HepG2 (cell line): ENCODE measurements around the gene MAGI1. TPM values are rescaled to one million over a fixed set of nuclear protein-coding genes. Genes with fewer than 3 reads are reported as not detected.

Experiments used
- ATAC-seq: fragments of 200-7000 bp; cut with Tn5 transposase; 3 replicates; pipeline ENCODE4 v1.9.1; 2020; ENCODE audit warnings: mild to moderate bottlenecking, moderate library complexity
- BruUV-seq: library from RNA; stranded (reverse); fragments of 400-500 nt; replicated peaks from 2 replicates; lab custom pipeline; 2021; lab: Mats Ljungman, UMichigan
- CTCF ChIA-PET: fragments of 300-600 bp; formaldehyde crosslinking; extraction: SDS; loops from one replicate; lab custom pipeline; 2021; ENCODE audit warnings: low total read pairs, inconsistent platforms, low intra/inter-chr PET ratio; lab: Yijun Ruan, JAX
- POLR2A ChIA-PET: fragments of 350-600 bp; sonication (Branson Sonifier 250); formaldehyde crosslinking; loops from one replicate; lab custom pipeline; 2020; ENCODE audit warnings: antibody characterized with exemption, inconsistent platforms; lab: Yijun Ruan, JAX
- DNase-seq: peaks from one replicate; pipeline ENCODE4 v3.0.0-alpha.2; 2015; ENCODE audit warnings: low spot score
- FAIRE-seq: peaks from 3 replicates; lab custom pipeline; 2011; peaks lifted over from hg19 to GRCh38; lab: Jason Lieb, UNC
- H2AFZ ChIP-seq: one replicate; pipeline ENCODE4 v1.6.1; 2011; ENCODE audit warnings: low read length, inconsistent platforms
- H3K27ac ChIP-seq: fragments of 300-600 bp; 3 replicates; pipeline ENCODE4 v1.8.0; 2011; ENCODE audit warnings: mixed run types, mild to moderate bottlenecking, mixed read lengths, low read length, inconsistent platforms; ENCODE audit not compliant: insufficient read depth; ENCODE audit errors: extremely low read length
- H3K27me3 ChIP-seq, 2 experiments: fragments of 200-600 bp in 1 of 2; 2 replicates in 1 of 2; 3 replicates in 1 of 2; pipeline versions ENCODE4 v1.6.0 to v1.8.0; 2011; ENCODE audit warnings: low read length in 2 of 2, mild to moderate bottlenecking in 2 of 2, moderate library complexity in 2 of 2, inconsistent platforms in 1 of 2; ENCODE audit not compliant: insufficient read depth in 2 of 2, control insufficient read depth in 1 of 2
- H3K36me3 ChIP-seq, 2 experiments: fragments of 200-600 bp in 1 of 2; replicated peaks in 1 of 2; 2 replicates in 1 of 2; 3 replicates in 1 of 2; pipeline versions ENCODE4 v1.5.1 to v1.8.0; 2011; ENCODE audit warnings: low read length in 2 of 2, inconsistent platforms in 1 of 2; ENCODE audit not compliant: insufficient read depth in 2 of 2, control insufficient read depth in 1 of 2
- H3K4me1 ChIP-seq: 2 replicates; pipeline ENCODE4 v1.5.1; 2012; ENCODE audit warnings: low read length, inconsistent platforms; ENCODE audit not compliant: insufficient read depth
- H3K4me2 ChIP-seq: 2 replicates; pipeline ENCODE4 v1.6.0; 2011; ENCODE audit warnings: low read depth, low read length, inconsistent platforms
- H3K4me3 ChIP-seq, 3 experiments: fragments of 200-600 bp in 1 of 3; sonication (generic), shearing (Covaris generic) in 1 of 3; replicated peaks in 1 of 3; 2 replicates each; pipeline ENCODE4 v1.5.1; 2011 to 2016; ENCODE audit warnings: low read length in 3 of 3, inconsistent platforms in 2 of 3, low read depth in 2 of 3, mild to moderate bottlenecking in 2 of 3, control low read depth in 1 of 3, mixed read lengths in 1 of 3; ENCODE audit not compliant: insufficient read depth in 1 of 3
- H3K79me2 ChIP-seq: one replicate; pipeline ENCODE4 v1.6.1; 2011; ENCODE audit warnings: low read length, inconsistent platforms; ENCODE audit not compliant: insufficient read depth
- H3K9ac ChIP-seq: 2 replicates; pipeline ENCODE4 v1.6.0; 2011; ENCODE audit warnings: mild to moderate bottlenecking, low read depth, low read length, inconsistent platforms; ENCODE audit not compliant: insufficient read depth
- H3K9me3 ChIP-seq: 2 replicates; pipeline ENCODE4 v1.5.1; 2012; ENCODE audit warnings: mild to moderate bottlenecking, low read length
- H4K20me1 ChIP-seq: 2 replicates; pipeline ENCODE4 v1.6.0; 2011; ENCODE audit warnings: inconsistent platforms, mild to moderate bottlenecking, low read length, moderate library complexity; ENCODE audit not compliant: insufficient read depth
- ASH2L ChIP-seq: fragments of 300-600, 200-600 bp; sonication (generic); IDR thresholded peaks from 2 replicates; pipeline ENCODE4 v1.7.0; 2017; ENCODE audit warnings: low read depth, mild to moderate bottlenecking, moderate library complexity, mixed read lengths, low read length; ENCODE audit not compliant: insufficient read length
- BRCA1 ChIP-seq: sonication (generic); formaldehyde crosslinking; IDR thresholded peaks from 2 replicates; pipeline ENCODE4 v1.4.0; 2020; ENCODE audit warnings: missing genetic modification reagents
- HDAC1 ChIP-seq: sonication (generic); formaldehyde crosslinking; IDR thresholded peaks from 2 replicates; pipeline ENCODE4 v1.5.1; 2020; ENCODE audit warnings: mild to moderate bottlenecking, missing genetic modification reagents
- HNF4A ChIP-seq: sonication (generic); formaldehyde crosslinking; IDR thresholded peaks from 2 replicates; pipeline ENCODE4 v1.4.0; 2020; ENCODE audit warnings: missing genetic modification reagents
- HOXA3 ChIP-seq: sonication (generic); formaldehyde crosslinking; IDR thresholded peaks from 2 replicates; pipeline ENCODE4 v1.5.0; 2020; ENCODE audit warnings: missing genetic modification reagents
- IRX3 ChIP-seq: sonication (generic); formaldehyde crosslinking; IDR thresholded peaks from 2 replicates; pipeline ENCODE4 v1.8.1; 2023; ENCODE audit warnings: mild to moderate bottlenecking, low read depth, missing genetic modification reagents, borderline replicate concordance
- JARID2 ChIP-seq: sonication (generic); formaldehyde crosslinking; IDR thresholded peaks from 2 replicates; pipeline ENCODE4 v1.8.1; 2023; ENCODE audit warnings: missing genetic modification reagents, inconsistent platforms; ENCODE audit not compliant: insufficient replicate concordance
- MAX ChIP-seq: IDR thresholded peaks from 2 replicates; pipeline ENCODE4 v1.6.1; 2012; ENCODE audit warnings: inconsistent platforms
- NCOA2 ChIP-seq: sonication (generic); formaldehyde crosslinking; IDR thresholded peaks from 2 replicates; pipeline ENCODE4 v1.8.0; 2022; ENCODE audit warnings: inconsistent platforms
- NFATC3 ChIP-seq: sonication (generic); formaldehyde crosslinking; IDR thresholded peaks from 2 replicates; pipeline ENCODE4 v1.5.1; 2020; ENCODE audit warnings: mild to moderate bottlenecking, missing genetic modification reagents
- NFIC ChIP-seq: IDR thresholded peaks from 2 replicates; pipeline ENCODE4 v1.6.1; 2012; ENCODE audit warnings: mild to moderate bottlenecking, low read length, inconsistent platforms
- NR2F1 ChIP-seq, 2 experiments: fragments of 450-650 bp in 1 of 2; formaldehyde crosslinking in 1 of 2; IDR thresholded peaks; 2 replicates each; pipeline versions ENCODE4 v1.5.0 to v1.6.1; 2016 to 2020; ENCODE audit warnings: mild to moderate bottlenecking in 1 of 2, missing compliant biosample characterization in 1 of 2, missing genetic modification reagents in 1 of 2, moderate library complexity in 1 of 2
- PHF21A ChIP-seq: sonication (generic); formaldehyde crosslinking; IDR thresholded peaks from 2 replicates; pipeline ENCODE4 v1.5.0; 2020; ENCODE audit warnings: mild to moderate bottlenecking, missing genetic modification reagents
- RBFOX2 ChIP-seq: fragments of 200-400 bp; formaldehyde crosslinking; IDR thresholded peaks from 2 replicates; pipeline ENCODE4 v1.6.1; 2017; ENCODE audit warnings: low read depth, mild to moderate bottlenecking, low read length
- RCOR2 ChIP-seq: IDR thresholded peaks from 2 replicates; pipeline ENCODE4 v1.6.1; 2016; ENCODE audit warnings: missing biosample characterization, missing genetic modification reagents
- ZMYM3 ChIP-seq: sonication (generic); formaldehyde crosslinking; IDR thresholded peaks from 2 replicates; pipeline ENCODE4 v1.5.1; 2020; ENCODE audit warnings: mild to moderate bottlenecking, missing genetic modification reagents
- ZNF143 ChIP-seq: sonication (generic); formaldehyde crosslinking; IDR thresholded peaks from 2 replicates; pipeline ENCODE4 v1.4.0; 2020; ENCODE audit warnings: missing genetic modification reagents
- ZNF317 ChIP-seq: sonication (generic); formaldehyde crosslinking; IDR thresholded peaks from 2 replicates; pipeline ENCODE4 v1.5.0; 2020; ENCODE audit warnings: mild to moderate bottlenecking, missing genetic modification reagents
- WGBS: methylation state at CpG from one replicate; pipeline ENCODE4 v1.1.6; 2017; ENCODE audit warnings: low lambda C conversion rate; 5-methylcytosine and 5-hydroxymethylcytosine counted together
- in situ Hi-C: cut with HindIII; loops from 2 replicates; pipeline ENCODE4 v1.10.0; 2017; ENCODE audit warnings: low pct_unique_long_range_greater_than_20kb; ENCODE audit not compliant: extremely low pct_ligation_motif_present
- intact Hi-C: fragments of 100-400 bp; cut with micrococcal nuclease; formaldehyde crosslinking; loops from one replicate; pipeline ENCODE4 v1.10.0; 2022; ENCODE audit not compliant: unreplicated experiment
- polyA plus RNA-seq, 8 experiments: library from polyadenylated mRNA; depleted of rRNA in 3 of 8; stranded (reverse) in 7 of 8; unstranded in 1 of 8; fragments of >200 nt; fragmentation: Illumina TruSeq in 4 of 8; extraction: Trizol in 4 of 8; gene quantifications; 2 replicates each; pipeline versions ENCODE4 v1.2.1 to v1.2.3, GENCODE V29; 2011 to 2016; ENCODE audit warnings: low read depth in 4 of 8, missing spikeins in 1 of 8, mixed read lengths in 1 of 8; ENCODE audit not compliant: insufficient read depth in 1 of 8
- total RNA-seq, 5 experiments: library from RNA; depleted of rRNA; stranded (reverse); fragments of >200 nt; fragmentation: Illumina TruSeq; extraction: Trizol; gene quantifications; 2 replicates each; pipeline ENCODE4 v1.2.3, GENCODE V29; 2016; ENCODE audit warnings: low read depth in 1 of 5
- TF ChIP-seq, protein P1 (sequence below): sonication (generic); formaldehyde crosslinking; IDR thresholded peaks from 2 replicates; pipeline ENCODE4 v1.4.0; 2020; ENCODE audit warnings: mild to moderate bottlenecking, low read depth, missing genetic modification reagents
- TF ChIP-seq, protein P2 (sequence below): IDR thresholded peaks from 2 replicates; pipeline ENCODE4 v1.6.1; 2016; ENCODE audit warnings: mild to moderate bottlenecking
- TF ChIP-seq, protein P3 (sequence below): sonication (generic); formaldehyde crosslinking; IDR thresholded peaks from 2 replicates; pipeline ENCODE4 v1.8.0; 2022; ENCODE audit warnings: missing genetic modification reagents, mild to moderate bottlenecking, borderline replicate concordance

Gene MAGI1
- total and polyA plus RNA-seq, 2 of the 13 experiments (the other 11 are each of a cell fraction or from before 2014, with no cell fraction given): 22.2 to 26.0 TPM

- in situ Hi-C loops (no loop called here), intact Hi-C loops (loop anchor here (2.0 to 5.0 kb wide), 3 partner anchors 41 to 86 kb away; partner anchors contain the start of gene MAGI1)
- TF ChIP-seq, protein P1, sequence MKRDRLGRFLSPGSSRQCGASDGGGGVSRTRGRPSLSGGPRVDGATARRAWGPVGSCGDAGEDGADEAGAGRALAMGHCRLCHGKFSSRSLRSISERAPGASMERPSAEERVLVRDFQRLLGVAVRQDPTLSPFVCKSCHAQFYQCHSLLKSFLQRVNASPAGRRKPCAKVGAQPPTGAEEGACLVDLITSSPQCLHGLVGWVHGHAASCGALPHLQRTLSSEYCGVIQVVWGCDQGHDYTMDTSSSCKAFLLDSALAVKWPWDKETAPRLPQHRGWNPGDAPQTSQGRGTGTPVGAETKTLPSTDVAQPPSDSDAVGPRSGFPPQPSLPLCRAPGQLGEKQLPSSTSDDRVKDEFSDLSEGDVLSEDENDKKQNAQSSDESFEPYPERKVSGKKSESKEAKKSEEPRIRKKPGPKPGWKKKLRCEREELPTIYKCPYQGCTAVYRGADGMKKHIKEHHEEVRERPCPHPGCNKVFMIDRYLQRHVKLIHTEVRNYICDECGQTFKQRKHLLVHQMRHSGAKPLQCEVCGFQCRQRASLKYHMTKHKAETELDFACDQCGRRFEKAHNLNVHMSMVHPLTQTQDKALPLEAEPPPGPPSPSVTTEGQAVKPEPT (CRISPR knock-in tag): no peak
- TF ChIP-seq RCOR2 (CRISPR knock-in tag): peak; percentile 81; the same call in 1 of the 2 replicates
- TF ChIP-seq ZMYM3: 0 out of 2 replicates have a peak, but pooled peaks have one; percentile 46
- no peak for TF ChIP-seq JARID2
- TF ChIP-seq HOXA3 (CRISPR knock-in tag): no peak
- TF ChIP-seq PHF21A (CRISPR knock-in tag): peak; percentile 25; the same call in 1 of the 2 replicates
- TF ChIP-seq RBFOX2: 0 out of 2 replicates have a peak, but pooled peaks have one; percentile 3
- no peak for TF ChIP-seq HNF4A
- peak; percentile 4; the same call in 1 of the 2 replicates for TF ChIP-seq HDAC1
- no peak for TF ChIP-seq ZNF143 (CRISPR knock-in tag)
- TF ChIP-seq NFIC: no peak
- TF ChIP-seq ASH2L: no peak
- TF ChIP-seq, protein P2, sequence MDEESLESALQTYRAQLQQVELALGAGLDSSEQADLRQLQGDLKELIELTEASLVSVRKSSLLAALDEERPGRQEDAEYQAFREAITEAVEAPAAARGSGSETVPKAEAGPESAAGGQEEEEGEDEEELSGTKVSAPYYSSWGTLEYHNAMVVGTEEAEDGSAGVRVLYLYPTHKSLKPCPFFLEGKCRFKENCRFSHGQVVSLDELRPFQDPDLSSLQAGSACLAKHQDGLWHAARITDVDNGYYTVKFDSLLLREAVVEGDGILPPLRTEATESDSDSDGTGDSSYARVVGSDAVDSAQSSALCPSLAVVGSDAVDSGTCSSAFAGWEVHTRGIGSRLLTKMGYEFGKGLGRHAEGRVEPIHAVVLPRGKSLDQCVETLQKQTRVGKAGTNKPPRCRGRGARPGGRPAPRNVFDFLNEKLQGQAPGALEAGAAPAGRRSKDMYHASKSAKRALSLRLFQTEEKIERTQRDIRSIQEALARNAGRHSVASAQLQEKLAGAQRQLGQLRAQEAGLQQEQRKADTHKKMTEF (CRISPR knock-in tag): no peak
- TF ChIP-seq MAX: no peak
- TF ChIP-seq NR2F1 (CRISPR knock-in tag; IDR thresholded peaks at IDR 0.05): no peak
- no peak for TF ChIP-seq ZNF317
- TF ChIP-seq NFATC3: no peak
- TF ChIP-seq NCOA2 (CRISPR knock-in tag): no peak
- TF ChIP-seq, protein P3, sequence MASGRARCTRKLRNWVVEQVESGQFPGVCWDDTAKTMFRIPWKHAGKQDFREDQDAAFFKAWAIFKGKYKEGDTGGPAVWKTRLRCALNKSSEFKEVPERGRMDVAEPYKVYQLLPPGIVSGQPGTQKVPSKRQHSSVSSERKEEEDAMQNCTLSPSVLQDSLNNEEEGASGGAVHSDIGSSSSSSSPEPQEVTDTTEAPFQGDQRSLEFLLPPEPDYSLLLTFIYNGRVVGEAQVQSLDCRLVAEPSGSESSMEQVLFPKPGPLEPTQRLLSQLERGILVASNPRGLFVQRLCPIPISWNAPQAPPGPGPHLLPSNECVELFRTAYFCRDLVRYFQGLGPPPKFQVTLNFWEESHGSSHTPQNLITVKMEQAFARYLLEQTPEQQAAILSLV (CRISPR knock-in tag): no peak
- TF ChIP-seq IRX3: no peak
- TF ChIP-seq BRCA1 (CRISPR knock-in tag): no peak
Observed at GRCh38 chr3:65952842-65953241, 85.9 kb downstream of the MAGI1 start.

More at GRCh38 chr3:65952842-65953241, 85.9 kb downstream of the MAGI1 start:
- BruUV-seq: no TSS peak
- Histone ChIP-seq H3K9me3 (no peaks in the 10 kb centered on the region), H3K9ac (peak overlapping the region; percentile 66), H3K36me3 (no peaks in the 10 kb centered on the region), H3K4me2 (peak overlapping the region; percentile 84), H3K27me3 (no peaks in the 10 kb centered on the region), H3K27ac (peak overlapping the region; percentile 78), H3K4me1 (peaks cover 91% of the 10 kb centered on the region), H2AFZ (no peak overlapping the region), H3K4me3 (peak overlapping the region; percentile 1 to 59 (median 45); a peak in 1 of 6 replicates), H3K79me2 (peaks cover 75% of the 10 kb centered on the region), H4K20me1 (no peaks in the 10 kb centered on the region)
- ATAC-seq: no peak
- FAIRE-seq: no peak
- CTCF ChIA-PET: no interaction called here
- DNase-seq: no peak
- 59% methylated on average over 1 of the region's 1 CpG for WGBS
- POLR2A ChIA-PET: interaction anchor here (0.8 to 2.1 kb wide), 6 partner anchors 8 to 268 kb away, joined by 3 to 7 read pairs (median 3); partner anchors contain the start of gene MAGI1
